Measurements from ENCODE around the gene TAS2R60.
"Not testable (repeated sequence)": the region's sequence is repeated elsewhere in the genome, so short reads cannot be mapped to it uniquely, and the experiment has no call there.

The TAS2R60 gene

GRCh38 chr7:143456992-143457793 lies 13.9 kb downstream of the TAS2R60 start:
- H3K4me1 ChIP-seq, result 0 out of 20 replicates have a peak, but pooled peaks cover 0 to 6% (median 0%) of the 10 kb centered on the region in 10 experiments
- no peak overlapping the region for H3K9ac ChIP-seq
- no peak overlapping the region for H3K27ac ChIP-seq
- H3K36me3 ChIP-seq, result no peaks in the 10 kb centered on the region; a peak in 1 of 22 replicates
- no peak for TF ChIP-seq Cebpa-rat (IDR thresholded peaks at IDR 0.05)
- H3K9me3 ChIP-seq (replicated peaks in 1 of 11), result peaks cover 8 to 17% (median 15%) of the 10 kb centered on the region in 11 experiments
- no peaks in the 10 kb centered on the region for H3K27me3 ChIP-seq
- no peak overlapping the region for H3K4me2 ChIP-seq
- no peaks in the 10 kb centered on the region for H4K20me1 ChIP-seq
- no peak overlapping the region for H3K4me3 ChIP-seq

DNA sequence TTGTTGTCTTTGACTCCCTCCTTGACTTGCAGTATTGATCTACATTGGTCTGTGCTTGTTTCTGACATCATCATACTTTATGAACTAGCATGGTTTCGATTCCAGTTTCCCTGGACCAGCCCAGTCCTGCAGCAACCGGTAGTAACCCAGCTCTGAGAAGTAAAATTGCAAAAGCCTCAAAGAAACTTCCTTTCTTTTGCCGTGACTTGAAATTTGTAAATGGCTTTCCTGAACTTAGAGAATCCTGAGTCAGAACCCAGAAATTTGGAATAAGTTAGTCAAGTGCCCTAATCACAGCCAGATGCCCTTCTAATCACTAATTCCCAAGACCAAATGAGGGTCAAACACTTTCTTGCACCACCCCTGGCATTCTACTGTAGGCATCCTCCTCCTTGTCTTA lies 15.0 kb downstream of the TAS2R60 start:
- Histone ChIP-seq H4K20me1 (no peaks in the 10 kb centered on the region), H3K27ac (no peak overlapping the region), H3K9ac (no peak overlapping the region), H3K4me3 (no peak overlapping the region), H3K4me2 (peak overlapping the region in 2 of 11 experiments; percentile 11 to 15; a peak in 2 of 22 replicates), H3K36me3 (no peaks in the 10 kb centered on the region; a peak in 1 of 22 replicates), H3K9me3 (replicated peaks in 1 of 11) (peaks cover 16 to 27% (median 21%) of the 10 kb centered on the region in 11 experiments), H3K4me1 (peaks cover 0 to 8% (median 0%) of the 10 kb centered on the region in 10 experiments; a peak in 6 of 20 replicates), H3K27me3 (no peaks in the 10 kb centered on the region)
- no peak for TF ChIP-seq Cebpa-rat (IDR thresholded peaks at IDR 0.05)

DNA sequence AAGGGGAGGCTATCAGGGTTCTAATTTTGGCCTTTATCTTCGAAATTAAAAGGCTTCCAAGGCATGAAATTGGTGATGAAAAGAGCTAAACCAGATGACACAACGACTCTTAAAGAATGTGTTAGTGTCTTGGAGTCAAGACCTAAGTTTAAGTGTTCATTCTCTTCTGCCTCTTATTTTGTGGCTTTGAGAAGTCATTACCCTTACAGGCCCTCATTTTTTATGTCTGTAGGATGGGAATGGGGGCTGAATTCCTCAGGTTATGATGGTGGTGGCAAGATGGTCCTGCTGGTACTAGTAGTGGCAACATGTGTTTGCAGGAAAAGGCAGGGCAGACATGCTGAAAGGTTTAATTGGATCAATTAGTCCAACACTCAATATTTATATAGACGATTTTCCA lies 15.4 kb downstream of the TAS2R60 start:
- H3K4me3 ChIP-seq, result no peak overlapping the region
- H3K27ac ChIP-seq, result no peak overlapping the region
- H3K36me3 ChIP-seq, result no peaks in the 10 kb centered on the region; a peak in 1 of 22 replicates
- H3K4me2 ChIP-seq, result peak overlapping the region in 2 of 11 experiments; percentile 11 to 15; a peak in 2 of 22 replicates
- no peaks in the 10 kb centered on the region for H4K20me1 ChIP-seq
- H3K27me3 ChIP-seq, result no peaks in the 10 kb centered on the region
- no peak for TF ChIP-seq Cebpa-rat (IDR thresholded peaks at IDR 0.05)
- H3K9ac ChIP-seq, result no peak overlapping the region
- H3K4me1 ChIP-seq, result peaks cover 0 to 12% (median 0%) of the 10 kb centered on the region in 10 experiments; a peak in 6 of 20 replicates
- H3K9me3 ChIP-seq (replicated peaks in 1 of 11), result peaks cover 16 to 27% (median 21%) of the 10 kb centered on the region in 11 experiments

- Histone ChIP-seq H3K9me3 (replicated peaks in 1 of 11) (peaks cover 16 to 27% (median 21%) of the 10 kb centered on the region in 11 experiments), H3K4me1 (peaks cover 0 to 17% (median 0%) of the 10 kb centered on the region in 10 experiments; a peak in 6 of 20 replicates), H3K36me3 (no peaks in the 10 kb centered on the region; a peak in 1 of 22 replicates), H3K9ac (no peak overlapping the region), H4K20me1 (no peaks in the 10 kb centered on the region), H3K4me2 (no peak overlapping the region), H3K27ac (no peak overlapping the region), H3K27me3 (no peaks in the 10 kb centered on the region), H3K4me3 (no peak overlapping the region)
- TF ChIP-seq Cebpa-rat (IDR thresholded peaks at IDR 0.05), result no peak
Observed at GRCh38 chr7:143459359-143459758, 16.1 kb downstream of the TAS2R60 start.

GRCh38 chr7:143460271-143460979 lies 17.2 kb downstream of the TAS2R60 start:
- Histone ChIP-seq H3K27ac (no peak overlapping the region), H3K4me3 (no peak overlapping the region), H3K4me2 (no peak overlapping the region), H3K27me3 (no peaks in the 10 kb centered on the region), H4K20me1 (no peaks in the 10 kb centered on the region), H3K36me3 (no peaks in the 10 kb centered on the region; a peak in 1 of 22 replicates), H3K9ac (no peak overlapping the region), H3K4me1 (peaks cover 0 to 17% (median 0%) of the 10 kb centered on the region in 10 experiments; a peak in 6 of 20 replicates), H3K9me3 (replicated peaks in 1 of 11) (peaks cover 16 to 27% (median 21%) of the 10 kb centered on the region in 11 experiments)
- no peak for TF ChIP-seq Cebpa-rat (IDR thresholded peaks at IDR 0.05)

DNA sequence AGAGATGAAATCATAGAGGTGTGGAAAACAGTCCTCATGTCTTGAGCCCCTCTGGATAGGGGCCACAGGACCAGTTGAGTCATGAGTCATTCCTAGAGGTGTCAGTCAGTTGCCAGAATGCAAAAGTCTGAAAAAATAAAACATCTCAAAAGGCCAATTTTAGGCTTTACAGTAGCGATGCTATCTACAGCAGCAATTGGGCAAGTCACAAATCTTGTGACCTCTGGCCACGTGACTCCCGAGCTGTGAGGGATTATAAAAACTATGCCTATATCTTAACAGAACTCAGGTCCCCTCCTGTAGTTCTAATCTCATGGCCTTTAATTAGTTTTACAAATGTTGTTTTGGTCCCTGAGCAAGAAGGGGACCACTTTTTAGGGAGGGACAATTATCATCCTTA lies 18.8 kb downstream of the TAS2R60 start:
- Histone ChIP-seq H4K20me1 (no peaks in the 10 kb centered on the region), H3K4me1 (peaks cover 0 to 17% (median 0%) of the 10 kb centered on the region in 10 experiments; a peak in 6 of 20 replicates), H3K36me3 (no peaks in the 10 kb centered on the region; a peak in 1 of 22 replicates), H3K4me2 (no peak overlapping the region), H3K9ac (no peak overlapping the region), H3K4me3 (no peak overlapping the region), H3K9me3 (replicated peaks in 1 of 11) (peaks cover 16 to 27% (median 21%) of the 10 kb centered on the region in 11 experiments), H3K27ac (no peak overlapping the region), H3K27me3 (no peaks in the 10 kb centered on the region)
- no peak for TF ChIP-seq Cebpa-rat (IDR thresholded peaks at IDR 0.05)

DNA sequence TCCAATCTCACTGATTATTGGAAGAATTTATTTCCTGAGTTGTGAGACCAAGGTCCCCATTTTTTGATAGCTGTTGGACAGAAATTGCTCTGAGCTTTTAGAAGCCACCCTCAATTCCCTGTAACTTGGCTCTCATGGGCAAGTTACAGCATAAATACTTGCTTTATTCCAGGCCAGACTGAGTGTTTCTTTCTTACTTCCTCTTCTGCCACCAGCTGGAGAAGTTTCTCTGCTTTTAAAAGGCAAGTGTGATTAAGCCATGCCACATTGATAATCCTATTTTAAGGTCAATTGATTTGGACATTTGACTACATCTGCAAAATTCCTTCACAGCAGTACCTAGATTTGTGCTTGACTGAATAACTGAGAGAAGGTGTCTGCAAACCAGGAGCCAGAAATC lies 20.3 kb downstream of the TAS2R60 start:
- H4K20me1 ChIP-seq, result no peaks in the 10 kb centered on the region
- H3K9me3 ChIP-seq (replicated peaks in 1 of 11), result peaks cover 16 to 27% (median 21%) of the 10 kb centered on the region in 11 experiments
- H3K27me3 ChIP-seq, result no peaks in the 10 kb centered on the region
- H3K4me2 ChIP-seq, result peak overlapping the region in 2 of 11 experiments; percentile 23 to 35; a peak in 2 of 22 replicates
- no peaks in the 10 kb centered on the region; a peak in 1 of 22 replicates for H3K36me3 ChIP-seq
- TF ChIP-seq Cebpa-rat (IDR thresholded peaks at IDR 0.05), result no peak
- H3K27ac ChIP-seq, result no peak overlapping the region; a peak in 1 of 22 replicates
- peaks cover 0 to 16% (median 0%) of the 10 kb centered on the region in 10 experiments; a peak in 6 of 20 replicates for H3K4me1 ChIP-seq
- H3K4me3 ChIP-seq, result no peak overlapping the region
- H3K9ac ChIP-seq, result no peak overlapping the region

- Histone ChIP-seq H3K4me3 (no peak overlapping the region), H4K20me1 (no peaks in the 10 kb centered on the region), H3K36me3 (no peaks in the 10 kb centered on the region; a peak in 1 of 22 replicates), H3K4me1 (peaks cover 0 to 16% (median 0%) of the 10 kb centered on the region in 10 experiments; a peak in 6 of 20 replicates), H3K4me2 (0 out of 22 replicates have a peak overlapping the region, but pooled peaks of 2 of the 11 experiments have one; percentile 2 to 35), H3K27ac (no peak overlapping the region; a peak in 1 of 22 replicates), H3K9ac (no peak overlapping the region), H3K27me3 (no peaks in the 10 kb centered on the region), H3K9me3 (replicated peaks in 1 of 11) (peaks cover 16 to 27% (median 21%) of the 10 kb centered on the region in 11 experiments)
- TF ChIP-seq Cebpa-rat (IDR thresholded peaks at IDR 0.05), result no peak
Observed at GRCh38 chr7:143463957-143464356, 20.7 kb downstream of the TAS2R60 start.

- H3K27me3 ChIP-seq, result no peaks in the 10 kb centered on the region
- peaks cover 0 to 16% (median 0%) of the 10 kb centered on the region in 10 experiments; a peak in 6 of 20 replicates for H3K4me1 ChIP-seq
- H3K9ac ChIP-seq, result no peak overlapping the region
- H3K4me3 ChIP-seq, result no peak overlapping the region
- TF ChIP-seq Cebpa-rat (IDR thresholded peaks at IDR 0.05), result no peak
- no peaks in the 10 kb centered on the region for H4K20me1 ChIP-seq
- H3K27ac ChIP-seq, result no peak overlapping the region
- H3K4me2 ChIP-seq, result no peak overlapping the region
- peaks cover 0 to 12% (median 0%) of the 10 kb centered on the region in 11 experiments; a peak in 4 of 22 replicates for H3K36me3 ChIP-seq
- peaks cover 14 to 21% (median 17%) of the 10 kb centered on the region in 11 experiments; a peak in 21 of 22 replicates for H3K9me3 ChIP-seq (replicated peaks in 1 of 11)
Observed at GRCh38 chr7:143467724-143468123, 24.5 kb downstream of the TAS2R60 start.

- H3K27me3 ChIP-seq, H3K27ac ChIP-seq, H3K4me3 ChIP-seq, H3K4me2 ChIP-seq, H4K20me1 ChIP-seq, H3K9ac ChIP-seq, H3K4me1 ChIP-seq: not testable (repeated sequence)
- H3K9me3 ChIP-seq (replicated peaks in 1 of 11), result peaks cover 12 to 28% (median 18%) of the 10 kb centered on the region in 11 experiments; a peak in 21 of 22 replicates
- peaks cover 0 to 12% (median 0%) of the 10 kb centered on the region in 11 experiments; a peak in 4 of 22 replicates for H3K36me3 ChIP-seq
Observed at GRCh38 chr7:143472071-143472689, 28.9 kb downstream of the TAS2R60 start.
